AG09319 (cell line): ENCODE measurements around the gene HES1.

ENCODE experiments used
- DNase-seq: peaks from one replicate; pipeline ENCODE4 v3.0.0-alpha.2; 2010; ENCODE audit warnings: low read depth; ENCODE audit errors: extremely low read depth
- TF ChIP-seq, protein P1 (sequence below): IDR thresholded peaks from 2 replicates; pipeline ENCODE4 v1.5.1; 2011; ENCODE audit warnings: low read depth, mild to moderate bottlenecking, inconsistent platforms, low read length, moderate library complexity

Gene HES1

GRCh38 chr3:194103983-194104751, 31.8 kb upstream of the HES1 start:
- DNase-seq, result no peak
- TF ChIP-seq, protein P1, sequence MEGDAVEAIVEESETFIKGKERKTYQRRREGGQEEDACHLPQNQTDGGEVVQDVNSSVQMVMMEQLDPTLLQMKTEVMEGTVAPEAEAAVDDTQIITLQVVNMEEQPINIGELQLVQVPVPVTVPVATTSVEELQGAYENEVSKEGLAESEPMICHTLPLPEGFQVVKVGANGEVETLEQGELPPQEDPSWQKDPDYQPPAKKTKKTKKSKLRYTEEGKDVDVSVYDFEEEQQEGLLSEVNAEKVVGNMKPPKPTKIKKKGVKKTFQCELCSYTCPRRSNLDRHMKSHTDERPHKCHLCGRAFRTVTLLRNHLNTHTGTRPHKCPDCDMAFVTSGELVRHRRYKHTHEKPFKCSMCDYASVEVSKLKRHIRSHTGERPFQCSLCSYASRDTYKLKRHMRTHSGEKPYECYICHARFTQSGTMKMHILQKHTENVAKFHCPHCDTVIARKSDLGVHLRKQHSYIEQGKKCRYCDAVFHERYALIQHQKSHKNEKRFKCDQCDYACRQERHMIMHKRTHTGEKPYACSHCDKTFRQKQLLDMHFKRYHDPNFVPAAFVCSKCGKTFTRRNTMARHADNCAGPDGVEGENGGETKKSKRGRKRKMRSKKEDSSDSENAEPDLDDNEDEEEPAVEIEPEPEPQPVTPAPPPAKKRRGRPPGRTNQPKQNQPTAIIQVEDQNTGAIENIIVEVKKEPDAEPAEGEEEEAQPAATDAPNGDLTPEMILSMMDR, result no peak

DNA sequence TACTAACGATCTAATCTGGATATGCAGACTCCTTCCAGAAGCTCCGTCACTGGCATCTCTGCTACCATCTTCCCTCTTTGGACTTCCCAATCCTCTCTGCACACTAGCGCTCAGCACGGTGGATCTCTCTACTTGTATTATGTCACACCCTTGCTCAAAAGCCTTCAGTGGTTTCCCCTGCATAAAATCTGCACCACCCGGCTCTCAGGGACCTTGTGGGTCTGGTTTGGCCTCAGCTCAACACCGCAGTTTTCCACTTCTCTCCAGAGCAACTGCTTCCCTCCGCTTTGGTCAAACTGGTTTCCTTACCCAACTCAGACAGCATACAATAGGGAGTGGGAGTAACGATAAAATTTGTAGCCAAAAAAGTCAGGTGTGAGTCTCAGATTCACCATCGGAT, 30.7 kb upstream of the HES1 start:
- TF ChIP-seq, protein P1, result no peak

GRCh38 chr3:194107107-194107506, 28.8 kb upstream of the HES1 start:
- DNase-seq, result no peak
- TF ChIP-seq, protein P1, result no peak

More for the DNA sequence above, 30.7 kb upstream of the HES1 start:
- DNase-seq, result no peak

DNA sequence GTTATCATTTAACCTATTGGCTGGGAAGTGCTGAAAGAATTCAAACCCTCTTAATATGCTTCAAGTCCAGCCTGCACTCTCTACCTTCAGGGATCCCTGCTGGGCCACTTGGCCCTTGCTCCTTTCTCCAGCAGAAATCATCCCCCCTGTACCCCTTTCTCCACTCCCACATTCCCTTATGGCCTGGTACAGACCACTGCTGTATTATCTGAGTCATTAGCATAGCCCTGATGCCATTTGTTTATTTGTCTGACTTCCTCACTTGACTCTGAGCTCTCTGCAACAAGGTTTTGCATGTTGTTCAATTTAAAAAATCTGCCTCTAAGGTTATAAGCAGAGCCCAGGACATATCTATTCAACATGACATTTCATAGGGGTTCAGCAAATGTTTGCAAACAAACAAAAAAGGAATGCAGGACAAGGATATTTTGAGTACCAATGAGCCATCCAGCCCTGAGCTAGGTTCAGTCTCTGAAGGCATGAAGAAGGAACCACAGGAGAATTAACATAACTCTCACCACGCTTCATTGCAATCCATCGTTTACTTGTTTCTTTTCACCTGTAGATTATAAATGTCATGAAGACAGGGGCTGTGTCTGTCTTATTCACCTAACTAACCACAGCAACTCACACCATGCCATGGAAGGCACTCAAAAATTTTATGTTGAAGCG, 26.6 kb upstream of the HES1 start:
- DNase-seq, result no peak
- TF ChIP-seq, protein P1, result no peak

GRCh38 chr3:194110483-194110882, 25.5 kb upstream of the HES1 start:
- no peak for DNase-seq
- TF ChIP-seq, protein P1, result no peak

GRCh38 chr3:194111336-194111735, 24.6 kb upstream of the HES1 start:
- TF ChIP-seq, protein P1, result no peak
- no peak for DNase-seq
